H7 (cell line): ENCODE results near the gene TMEM255B. TPM values are rescaled to one million over a fixed set of nuclear protein-coding genes. Genes with fewer than 3 reads are reported as not detected.

ENCODE experiments used
- DNase-seq: peaks from one replicate; pipeline ENCODE4 v3.0.0; 2012
- H3K27me3 ChIP-seq: 2 replicates; pipeline ENCODE4 v1.6.0; 2011; ENCODE audit warnings: mild to moderate bottlenecking, low read length; ENCODE audit not compliant: control insufficient read depth, insufficient read depth
- H3K36me3 ChIP-seq: replicated peaks from 2 replicates; pipeline ENCODE4 v1.5.1; 2011; ENCODE audit warnings: low read length; ENCODE audit not compliant: control insufficient read depth, insufficient read depth
- H3K4me3 ChIP-seq: 2 replicates; pipeline ENCODE4 v1.5.1; 2011; ENCODE audit warnings: low read depth, mild to moderate bottlenecking, control low read depth, low read length, moderate library complexity; ENCODE audit not compliant: insufficient read depth
- total RNA-seq: library from RNA; depleted of rRNA; stranded (reverse); fragments of >200 nt; shearing (Covaris generic); gene quantifications from 2 replicates; pipeline ENCODE4 v1.2.3, GENCODE V29; 2014

The TMEM255B gene
- total RNA-seq, 1 experiment from 2014 or later, result 2.7 TPM

- no peak overlapping the region for H3K4me3 ChIP-seq
- H3K27me3 ChIP-seq, result no peaks in the 10 kb centered on the region
- H3K36me3 ChIP-seq, result no peaks in the 10 kb centered on the region
- no peak for DNase-seq
These were observed 54.2 kb downstream of the TMEM255B start for GRCh38 chr13:113813070-113813748.

GRCh38 chr13:113813749-113814434 lies 54.9 kb downstream of the TMEM255B start:
- H3K4me3 ChIP-seq, result no peak overlapping the region
- no peaks in the 10 kb centered on the region for H3K36me3 ChIP-seq
- no peaks in the 10 kb centered on the region for H3K27me3 ChIP-seq
- no peak for DNase-seq

DNA sequence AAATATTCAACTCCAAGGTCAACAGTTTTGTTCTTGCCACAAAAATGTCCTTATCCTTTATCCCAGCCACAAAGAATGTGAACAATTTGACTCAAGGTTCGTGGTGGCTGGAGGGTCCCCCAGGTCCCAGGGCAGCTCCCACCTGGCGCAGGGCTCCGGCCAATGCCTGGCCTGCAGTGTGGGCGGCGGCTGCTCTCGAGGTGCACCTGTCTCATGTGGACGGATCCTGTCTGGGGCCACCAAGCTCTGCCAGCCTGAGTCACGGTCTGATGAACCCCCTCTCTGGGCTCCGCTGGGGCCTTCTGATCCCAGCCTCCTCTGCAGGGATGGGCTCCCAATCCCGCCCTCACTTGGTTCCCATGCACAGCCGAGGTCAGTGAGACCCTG lies 55.4 kb downstream of the TMEM255B start:
- no peak for DNase-seq
- H3K4me3 ChIP-seq, result no peak overlapping the region
- no peaks in the 10 kb centered on the region for H3K36me3 ChIP-seq
- H3K27me3 ChIP-seq, result no peaks in the 10 kb centered on the region

- DNase-seq, result no peak
- H3K27me3 ChIP-seq, result no peaks in the 10 kb centered on the region
- H3K4me3 ChIP-seq, result no peak overlapping the region
- H3K36me3 ChIP-seq, result no peaks in the 10 kb centered on the region
These were observed 56.4 kb downstream of the TMEM255B start for GRCh38 chr13:113815151-113816058.

DNA sequence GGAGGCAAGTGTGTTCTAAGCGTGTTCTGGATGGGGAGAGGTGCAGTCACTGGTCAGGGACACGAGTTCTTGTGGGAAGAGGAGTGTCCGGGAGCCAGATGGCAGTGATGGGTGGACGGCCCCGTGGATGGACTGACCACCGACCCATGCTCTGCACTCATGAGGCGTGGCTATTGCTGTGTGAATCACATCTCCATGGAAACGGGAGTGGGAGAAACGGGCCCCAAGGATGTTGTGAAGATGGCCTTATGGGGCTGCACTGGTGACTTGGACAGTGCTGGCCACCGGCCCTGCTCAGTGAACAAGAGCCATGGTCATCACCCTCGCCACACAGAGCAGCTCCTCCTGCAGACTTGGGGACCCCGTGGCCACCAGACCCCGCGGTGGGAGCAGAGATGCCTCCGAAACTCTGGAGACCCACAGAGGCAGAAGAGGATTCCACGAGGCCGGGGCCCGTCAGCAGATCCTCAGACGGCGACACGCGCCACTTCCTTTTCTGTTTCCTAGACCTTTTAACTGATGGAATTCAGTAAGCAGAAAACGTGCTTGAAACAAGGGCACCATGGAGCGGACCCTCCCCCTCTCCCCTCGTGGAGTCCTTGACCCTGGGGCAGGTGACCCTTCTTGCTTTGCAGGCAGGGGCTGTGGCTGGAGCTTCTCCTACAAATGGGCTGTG lies 57.4 kb downstream of the TMEM255B start:
- Histone ChIP-seq H3K4me3 (no peak overlapping the region), H3K27me3 (no peaks in the 10 kb centered on the region), H3K36me3 (no peaks in the 10 kb centered on the region)
- no peak for DNase-seq

DNA sequence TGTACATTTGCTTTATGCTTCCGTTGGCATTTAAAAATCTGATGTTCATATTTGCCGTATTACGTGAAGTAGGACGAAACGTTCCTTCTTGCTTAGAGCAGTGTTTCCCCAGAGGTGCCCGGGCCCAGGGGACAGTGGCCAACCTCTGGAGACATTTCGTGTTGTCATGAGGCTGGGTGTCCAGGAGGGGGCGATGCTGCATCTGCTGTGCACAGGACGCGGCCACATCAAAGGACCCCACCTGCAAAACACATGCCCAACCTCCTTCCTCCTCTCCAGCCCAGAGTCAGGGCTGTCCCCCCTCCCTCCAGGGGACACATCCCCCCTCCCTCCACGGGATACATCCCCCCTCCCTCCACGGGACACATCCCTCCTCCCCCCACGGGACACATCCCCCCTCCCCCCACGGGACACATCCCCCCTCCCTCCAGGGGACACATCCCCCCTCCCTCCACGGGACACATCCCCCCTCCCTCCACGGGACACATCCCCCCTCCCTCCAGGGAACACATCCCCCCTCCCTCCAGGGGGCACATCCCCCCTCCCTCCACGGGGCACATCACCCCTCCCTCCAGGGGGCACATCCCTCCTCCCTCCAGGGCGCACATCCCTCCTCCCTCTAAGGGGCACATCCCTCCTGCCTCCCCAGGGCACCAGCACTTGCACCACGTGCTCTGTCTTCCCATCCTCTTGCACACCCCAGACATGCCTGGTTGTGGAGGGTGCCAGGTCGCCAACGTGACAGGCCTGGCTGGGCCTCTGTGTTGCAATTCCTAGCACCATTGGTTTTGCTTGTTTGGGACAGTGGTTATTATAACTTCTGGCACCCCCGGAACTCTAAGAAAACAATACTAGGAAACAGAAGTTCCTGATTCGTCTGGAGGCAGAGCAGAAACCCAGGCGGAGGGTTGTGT lies 58.2 kb downstream of the TMEM255B start:
- Histone ChIP-seq H3K4me3 (no peak overlapping the region), H3K36me3 (no peaks in the 10 kb centered on the region), H3K27me3 (no peaks in the 10 kb centered on the region)
- DNase-seq, result peak; percentile 93

DNA sequence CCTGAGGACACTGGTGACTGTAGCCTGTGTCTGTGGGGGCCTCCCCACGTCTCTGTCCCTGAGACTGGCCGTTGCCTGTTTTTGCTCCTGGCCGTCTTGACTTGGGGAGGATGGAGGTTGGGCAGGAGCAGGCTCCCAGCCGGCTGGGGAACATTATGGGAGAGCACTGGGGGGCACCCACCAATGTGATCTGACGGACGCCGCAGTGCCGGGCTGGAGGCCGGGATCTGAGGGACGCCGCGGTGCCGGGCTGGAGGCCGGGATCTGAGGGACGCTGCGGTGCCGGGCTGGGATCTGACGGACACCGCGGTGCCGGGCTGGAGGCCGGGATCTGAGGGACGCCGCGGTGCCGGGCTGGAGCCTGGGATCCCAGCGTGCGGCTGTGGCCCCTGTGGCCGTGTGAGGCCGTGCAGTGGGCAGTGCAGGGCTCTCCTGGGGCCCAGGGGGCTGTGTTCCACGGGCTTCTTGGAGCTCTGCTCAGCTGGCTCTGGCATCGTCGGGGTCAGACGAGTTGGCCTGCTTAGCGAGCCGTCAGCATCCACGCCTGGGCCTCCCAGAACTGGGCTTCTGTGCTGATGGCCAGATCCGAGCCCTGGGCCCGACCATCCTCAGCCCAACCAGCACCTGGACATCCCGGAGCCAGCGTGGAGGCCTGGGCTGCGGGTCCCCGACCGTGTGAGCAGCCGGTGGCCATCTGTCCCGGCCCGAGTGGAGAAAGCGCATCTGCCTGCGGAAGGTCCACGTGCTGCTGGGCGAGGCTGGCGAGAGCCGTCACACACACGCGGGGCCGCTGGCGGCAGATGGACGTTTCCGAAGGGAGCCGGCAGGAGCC lies 59.0 kb downstream of the TMEM255B start:
- no peak for DNase-seq
- Histone ChIP-seq H3K27me3 (no peaks in the 10 kb centered on the region), H3K36me3 (no peaks in the 10 kb centered on the region), H3K4me3 (no peak overlapping the region)

- no peaks in the 10 kb centered on the region for H3K36me3 ChIP-seq
- no peaks in the 10 kb centered on the region for H3K27me3 ChIP-seq
- DNase-seq, result no peak
- no peak overlapping the region for H3K4me3 ChIP-seq
These were observed 59.8 kb downstream of the TMEM255B start for GRCh38 chr13:113818700-113819295.

DNA sequence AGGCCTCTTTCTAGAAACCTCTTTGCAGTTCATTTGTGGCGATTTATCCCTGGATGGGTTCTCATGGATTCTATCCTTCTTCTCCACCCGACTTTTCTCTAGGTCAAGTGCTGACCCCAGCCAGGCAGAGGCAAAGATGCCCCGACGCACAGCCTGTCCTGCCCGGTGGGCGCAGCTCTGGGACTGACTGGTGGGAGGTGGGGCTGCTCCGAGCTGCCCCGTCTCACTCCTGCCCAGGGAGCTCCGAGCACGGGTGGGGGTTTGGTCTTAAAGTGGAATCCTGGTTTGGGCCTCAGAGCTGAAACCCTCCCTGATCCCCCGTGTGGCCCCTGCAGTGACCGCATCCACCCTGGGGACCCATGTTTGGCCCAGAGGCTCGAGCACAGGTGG lies 60.3 kb downstream of the TMEM255B start:
- no peaks in the 10 kb centered on the region for H3K27me3 ChIP-seq
- H3K36me3 ChIP-seq, result no peaks in the 10 kb centered on the region
- no peak for DNase-seq
- H3K4me3 ChIP-seq, result no peak overlapping the region

GRCh38 chr13:113819731-113820715 lies 61.0 kb downstream of the TMEM255B start:
- no peak for DNase-seq
- H3K4me3 ChIP-seq, result no peak overlapping the region
- H3K36me3 ChIP-seq, result no peaks in the 10 kb centered on the region
- H3K27me3 ChIP-seq, result no peaks in the 10 kb centered on the region

- H3K27me3 ChIP-seq, result no peaks in the 10 kb centered on the region
- DNase-seq, result no peak
- no peaks in the 10 kb centered on the region for H3K36me3 ChIP-seq
- H3K4me3 ChIP-seq, result no peak overlapping the region
These were observed 62.0 kb downstream of the TMEM255B start for GRCh38 chr13:113820813-113821651.
